ENCODE results near the gene FOXP1. TPM values are rescaled to one million over a fixed set of nuclear protein-coding genes. Genes with fewer than 3 reads are reported as not detected.

Gene FOXP1
- total and polyA plus RNA-seq, 8 donors, result 13.4 to 74.1 (median 44.1) TPM

GRCh38 chr3:71585887-71586809 is 2.6 kb upstream of the FOXP1 start:
- ATAC-seq (no peak), FAIRE-seq (peak; percentile 95), DNase-seq (no peak)
- Histone ChIP-seq H3K36me3 (no peaks in the 10 kb centered on the region), H3K27ac (peak overlapping the region in 2 of 4 donors; percentile 96 to 98), H3K4me3 (no peak overlapping the region), H3K9me3 (no peaks in the 10 kb centered on the region), H3K27me3 (no peaks in the 10 kb centered on the region), H3K4me1 (peaks cover 11 to 15% (median 12%) of the 10 kb centered on the region in 3 donors)
- WGBS, 2 donors, result 20 to 22% methylated on average over 7 of the region's 7 CpGs
- TF ChIP-seq, protein P1, sequence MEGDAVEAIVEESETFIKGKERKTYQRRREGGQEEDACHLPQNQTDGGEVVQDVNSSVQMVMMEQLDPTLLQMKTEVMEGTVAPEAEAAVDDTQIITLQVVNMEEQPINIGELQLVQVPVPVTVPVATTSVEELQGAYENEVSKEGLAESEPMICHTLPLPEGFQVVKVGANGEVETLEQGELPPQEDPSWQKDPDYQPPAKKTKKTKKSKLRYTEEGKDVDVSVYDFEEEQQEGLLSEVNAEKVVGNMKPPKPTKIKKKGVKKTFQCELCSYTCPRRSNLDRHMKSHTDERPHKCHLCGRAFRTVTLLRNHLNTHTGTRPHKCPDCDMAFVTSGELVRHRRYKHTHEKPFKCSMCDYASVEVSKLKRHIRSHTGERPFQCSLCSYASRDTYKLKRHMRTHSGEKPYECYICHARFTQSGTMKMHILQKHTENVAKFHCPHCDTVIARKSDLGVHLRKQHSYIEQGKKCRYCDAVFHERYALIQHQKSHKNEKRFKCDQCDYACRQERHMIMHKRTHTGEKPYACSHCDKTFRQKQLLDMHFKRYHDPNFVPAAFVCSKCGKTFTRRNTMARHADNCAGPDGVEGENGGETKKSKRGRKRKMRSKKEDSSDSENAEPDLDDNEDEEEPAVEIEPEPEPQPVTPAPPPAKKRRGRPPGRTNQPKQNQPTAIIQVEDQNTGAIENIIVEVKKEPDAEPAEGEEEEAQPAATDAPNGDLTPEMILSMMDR (IDR thresholded peaks at IDR 0.05), result peak in 3 of 4 donors; percentile 38 to 53 (median 44)
- intact Hi-C loops (cut with DNase I), result loop anchor here in 2 of 3 donors (10.0 kb wide), 2 partner anchors 581 to 1041 kb away; no protein-coding TSS in a partner anchor

DNA sequence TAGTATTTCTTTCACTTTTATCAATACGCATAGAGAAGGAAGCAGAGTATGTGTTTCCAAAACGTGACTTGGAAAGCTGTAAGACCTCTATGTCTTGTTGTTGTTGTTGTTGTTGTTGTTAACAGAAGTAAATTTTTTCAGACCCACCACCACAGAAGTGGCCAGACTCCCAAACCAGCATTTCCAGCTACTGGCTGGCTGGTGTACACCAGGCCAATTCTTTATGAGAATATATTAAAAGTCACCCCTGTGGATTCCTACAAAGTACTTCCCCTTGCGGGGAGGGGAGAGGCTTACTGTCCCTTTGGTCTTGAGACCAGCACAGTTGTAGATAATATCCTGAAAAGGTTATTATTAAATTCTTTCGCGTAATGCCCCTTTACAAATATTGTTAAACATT is 1.6 kb upstream of the FOXP1 start:
- Histone ChIP-seq H3K4me1 (peaks cover 14 to 19% (median 18%) of the 10 kb centered on the region in 3 donors), H3K27me3 (no peaks in the 10 kb centered on the region), H3K9me3 (no peaks in the 10 kb centered on the region), H3K4me3 (peak overlapping the region in 3 of 4 donors; percentile 61 to 92 (median 90)), H3K27ac (peak overlapping the region; percentile 94 to 98 (median 96)), H3K36me3 (no peaks in the 10 kb centered on the region)
- WGBS, 2 donors, result 14% methylated on average over 5 of the region's 5 CpGs
- TF ChIP-seq, protein P1 (IDR thresholded peaks at IDR 0.05), result no peak
- DNase-seq (no peak), FAIRE-seq (no peak), ATAC-seq (peak in 1 of 4 donors; percentile 6)
- intact Hi-C loops (cut with DNase I), result loop anchor here in 2 of 3 donors (10.0 kb wide), 2 partner anchors 580 to 1040 kb away; no protein-coding TSS in a partner anchor

- DNase-seq, result peak in 5 of 6 donors; percentile 17 to 62 (median 39)
- WGBS, 2 donors, result 0 to 1% methylated on average over 18 of the region's 18 CpGs
- Histone ChIP-seq H3K27me3 (no peaks in the 10 kb centered on the region), H3K4me1 (peaks cover 17 to 25% (median 23%) of the 10 kb centered on the region in 3 donors), H3K9me3 (no peaks in the 10 kb centered on the region), H3K36me3 (no peaks in the 10 kb centered on the region), H3K4me3 (peak overlapping the region; percentile 61 to 92 (median 76)), H3K27ac (peak overlapping the region; percentile 94 to 98 (median 96))
- ATAC-seq, result peak in 3 of 4 donors; percentile 7 to 29 (median 25)
- TF ChIP-seq, protein P1 (IDR thresholded peaks at IDR 0.05), result no peak
- intact Hi-C loops (cut with DNase I), result loop anchor here in 2 of 3 donors (10.0 kb wide), 2 partner anchors 580 to 1040 kb away; no protein-coding TSS in a partner anchor
- no peak for FAIRE-seq
Observed at GRCh38 chr3:71584394-71585011, 975 bp upstream of the FOXP1 start.

- H3K4me3 ChIP-seq, result peak overlapping the region; percentile 61 to 92 (median 76)
- DNase-seq (peak; percentile 75 to 92 (median 86)), FAIRE-seq (no peak), ATAC-seq (peak; percentile 41 to 58 (median 44))
- no peaks in the 10 kb centered on the region for H3K27me3 ChIP-seq
- intact Hi-C loops (cut with DNase I), result loop anchor here in 2 of 3 donors (10.0 kb wide), 2 partner anchors 578 to 1038 kb away; no protein-coding TSS in a partner anchor
- H3K27ac ChIP-seq, result peak overlapping the region; percentile 94 to 98 (median 96)
- H3K9me3 ChIP-seq, result no peaks in the 10 kb centered on the region
- peaks cover 26 to 41% (median 39%) of the 10 kb centered on the region in 3 donors for H3K4me1 ChIP-seq
- WGBS, 2 donors, result 1% methylated on average over 78 to 84 of the region's 84 CpGs
- TF ChIP-seq, protein P1 (IDR thresholded peaks at IDR 0.05), result no peak
- no peaks in the 10 kb centered on the region for H3K36me3 ChIP-seq
Observed at GRCh38 chr3:71582612-71583565, 639 bp downstream of the FOXP1 start.
